Cardiac fibroblast (primary cell): Measurements from ENCODE around the gene GCFC2.

Source experiments
- DNase-seq, 2 donors: peaks; one replicate each; pipeline versions ENCODE4 v3.0.0 to v3.0.0-alpha.2; 2010; ENCODE audit warnings: low read depth in 2 of 2
- H3K4me3 ChIP-seq, 2 donors: replicated peaks in 1 of 2; 1 replicate in 1 of 2; 2 replicates in 1 of 2; pipeline ENCODE4 v1.5.1; 2011; ENCODE audit warnings: low read depth in 2 of 2, low read length in 2 of 2, mild to moderate bottlenecking in 2 of 2, moderate library complexity in 1 of 2
- CTCF ChIP-seq: IDR thresholded peaks from one replicate; pipeline ENCODE4 v1.5.1; 2011; ENCODE audit warnings: low read depth, mild to moderate bottlenecking, low read length, inconsistent platforms

Gene GCFC2

GRCh38 chr2:75616933-75617332 lies 93.8 kb downstream of the GCFC2 start:
- H3K4me3 ChIP-seq = no peak overlapping the region
- no peak for TF ChIP-seq CTCF
- DNase-seq = no peak

GRCh38 chr2:75616406-75616805 lies 94.3 kb downstream of the GCFC2 start:
- no peak for TF ChIP-seq CTCF
- no peak overlapping the region for H3K4me3 ChIP-seq
- no peak for DNase-seq

GRCh38 chr2:75614162-75614651 lies 96.5 kb downstream of the GCFC2 start:
- no peak for TF ChIP-seq CTCF
- H3K4me3 ChIP-seq = no peak overlapping the region
- DNase-seq = no peak

GRCh38 chr2:75612862-75613243 lies 97.9 kb downstream of the GCFC2 start:
- no peak overlapping the region for H3K4me3 ChIP-seq
- DNase-seq = no peak
- TF ChIP-seq CTCF = no peak
